ENCODE data around the gene ZNF814.

DNA sequence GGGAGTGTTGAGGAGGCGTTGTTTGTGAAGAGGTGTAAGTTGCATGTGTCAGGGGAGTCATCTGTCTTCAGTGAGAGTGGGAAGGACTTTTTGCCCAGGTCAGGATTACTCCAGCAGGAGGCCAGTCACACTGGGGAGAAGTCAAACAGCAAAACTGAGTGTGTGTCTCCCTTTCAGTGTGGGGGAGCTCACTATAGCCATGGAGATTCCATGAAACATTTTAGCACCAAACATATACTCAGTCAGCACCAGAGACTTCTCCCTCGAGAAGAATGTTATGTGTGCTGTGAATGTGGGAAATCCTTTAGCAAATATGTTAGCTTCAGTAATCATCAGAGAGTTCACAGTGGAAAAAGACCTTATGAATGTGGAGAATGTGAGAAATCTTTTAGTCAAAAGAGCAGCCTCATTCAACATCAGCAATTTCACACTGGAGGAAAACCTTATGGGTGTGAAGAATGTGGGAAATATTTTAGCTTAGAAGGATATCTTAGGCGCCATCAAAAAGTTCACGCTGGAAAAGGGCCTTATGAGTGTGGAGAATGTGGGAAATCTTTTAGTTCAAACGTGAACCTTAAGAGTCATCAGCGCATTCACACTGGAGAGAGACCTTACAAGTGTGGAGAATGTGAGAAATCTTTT is 47.6 kb downstream of the ZNF814 start:
- TF ChIP-seq, protein P1, sequence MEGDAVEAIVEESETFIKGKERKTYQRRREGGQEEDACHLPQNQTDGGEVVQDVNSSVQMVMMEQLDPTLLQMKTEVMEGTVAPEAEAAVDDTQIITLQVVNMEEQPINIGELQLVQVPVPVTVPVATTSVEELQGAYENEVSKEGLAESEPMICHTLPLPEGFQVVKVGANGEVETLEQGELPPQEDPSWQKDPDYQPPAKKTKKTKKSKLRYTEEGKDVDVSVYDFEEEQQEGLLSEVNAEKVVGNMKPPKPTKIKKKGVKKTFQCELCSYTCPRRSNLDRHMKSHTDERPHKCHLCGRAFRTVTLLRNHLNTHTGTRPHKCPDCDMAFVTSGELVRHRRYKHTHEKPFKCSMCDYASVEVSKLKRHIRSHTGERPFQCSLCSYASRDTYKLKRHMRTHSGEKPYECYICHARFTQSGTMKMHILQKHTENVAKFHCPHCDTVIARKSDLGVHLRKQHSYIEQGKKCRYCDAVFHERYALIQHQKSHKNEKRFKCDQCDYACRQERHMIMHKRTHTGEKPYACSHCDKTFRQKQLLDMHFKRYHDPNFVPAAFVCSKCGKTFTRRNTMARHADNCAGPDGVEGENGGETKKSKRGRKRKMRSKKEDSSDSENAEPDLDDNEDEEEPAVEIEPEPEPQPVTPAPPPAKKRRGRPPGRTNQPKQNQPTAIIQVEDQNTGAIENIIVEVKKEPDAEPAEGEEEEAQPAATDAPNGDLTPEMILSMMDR (IDR thresholded peaks at IDR 0.05) = no peak
- TF ChIP-seq POLR2A (IDR thresholded peaks at IDR 0.05) (no peak), POLR2AphosphoS5 (IDR thresholded peaks at IDR 0.05) (no peak)
